ENCODE data around the gene ZNF385C. TPM values are rescaled to one million over a fixed set of nuclear protein-coding genes. Genes with fewer than 3 reads are reported as not detected.
A peak's percentile ranks its signal among the peaks of the same experiment; 100 is the strongest.

The ZNF385C gene
- total RNA-seq, 4 donors from 2014 or later, result 0.27 to 0.48 TPM; not detected in 2

DNA sequence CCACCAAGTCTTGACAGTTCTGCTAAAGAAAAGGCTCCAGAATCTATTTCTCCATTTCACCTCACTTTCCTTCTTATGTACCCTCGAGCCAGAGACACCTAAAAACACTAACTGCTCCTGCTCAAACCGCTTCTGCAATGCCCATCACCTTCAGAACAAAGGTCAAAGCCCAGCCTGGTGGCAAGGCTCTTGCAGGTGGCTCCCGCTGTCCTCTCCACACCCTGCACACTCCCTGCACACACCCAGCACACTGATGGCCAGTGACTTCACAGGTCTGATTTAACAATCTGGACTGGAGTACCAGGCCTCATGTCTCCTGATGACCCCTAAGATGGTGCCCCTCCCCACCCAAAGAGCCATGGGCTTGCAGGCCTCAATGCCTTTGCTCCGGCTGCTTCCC is 38.0 kb downstream of the ZNF385C start:
- Histone ChIP-seq H3K4me1 (no peaks in the 10 kb centered on the region), H3K27ac (no peak overlapping the region), H3K9me3 (no peaks in the 10 kb centered on the region), H3K27me3 (no peaks in the 10 kb centered on the region), H3K36me3 (no peaks in the 10 kb centered on the region), H3K4me3 (no peak overlapping the region)
- in situ Hi-C loops (cut with MboI; ENCODE audit: low pct_ligation_motif_present in 1 of 4, low pct_unique_long_range_greater_than_20kb in 1 of 4, low sequenced_read_pairs in 3 of 4) (no loop called here), intact Hi-C loops (cut with DNase I; ENCODE audit: low total_unique reads) (no loop called here)
- DNase-seq, result peak; percentile 53
- no peak for TF ChIP-seq POLR2A (IDR thresholded peaks at IDR 0.05)
- TF ChIP-seq POLR2AphosphoS5 (IDR thresholded peaks at IDR 0.05), result no peak
- TF ChIP-seq, protein P1, sequence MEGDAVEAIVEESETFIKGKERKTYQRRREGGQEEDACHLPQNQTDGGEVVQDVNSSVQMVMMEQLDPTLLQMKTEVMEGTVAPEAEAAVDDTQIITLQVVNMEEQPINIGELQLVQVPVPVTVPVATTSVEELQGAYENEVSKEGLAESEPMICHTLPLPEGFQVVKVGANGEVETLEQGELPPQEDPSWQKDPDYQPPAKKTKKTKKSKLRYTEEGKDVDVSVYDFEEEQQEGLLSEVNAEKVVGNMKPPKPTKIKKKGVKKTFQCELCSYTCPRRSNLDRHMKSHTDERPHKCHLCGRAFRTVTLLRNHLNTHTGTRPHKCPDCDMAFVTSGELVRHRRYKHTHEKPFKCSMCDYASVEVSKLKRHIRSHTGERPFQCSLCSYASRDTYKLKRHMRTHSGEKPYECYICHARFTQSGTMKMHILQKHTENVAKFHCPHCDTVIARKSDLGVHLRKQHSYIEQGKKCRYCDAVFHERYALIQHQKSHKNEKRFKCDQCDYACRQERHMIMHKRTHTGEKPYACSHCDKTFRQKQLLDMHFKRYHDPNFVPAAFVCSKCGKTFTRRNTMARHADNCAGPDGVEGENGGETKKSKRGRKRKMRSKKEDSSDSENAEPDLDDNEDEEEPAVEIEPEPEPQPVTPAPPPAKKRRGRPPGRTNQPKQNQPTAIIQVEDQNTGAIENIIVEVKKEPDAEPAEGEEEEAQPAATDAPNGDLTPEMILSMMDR (IDR thresholded peaks at IDR 0.05), result no peak
- no peak for TF ChIP-seq EP300 (IDR thresholded peaks at IDR 0.05; ENCODE audit: low read depth)
- WGBS, 2 donors (ENCODE audit: low coverage in 1 of 2), result 47 to 68% methylated on average over 3 to 4 of the region's 4 CpGs

DNA sequence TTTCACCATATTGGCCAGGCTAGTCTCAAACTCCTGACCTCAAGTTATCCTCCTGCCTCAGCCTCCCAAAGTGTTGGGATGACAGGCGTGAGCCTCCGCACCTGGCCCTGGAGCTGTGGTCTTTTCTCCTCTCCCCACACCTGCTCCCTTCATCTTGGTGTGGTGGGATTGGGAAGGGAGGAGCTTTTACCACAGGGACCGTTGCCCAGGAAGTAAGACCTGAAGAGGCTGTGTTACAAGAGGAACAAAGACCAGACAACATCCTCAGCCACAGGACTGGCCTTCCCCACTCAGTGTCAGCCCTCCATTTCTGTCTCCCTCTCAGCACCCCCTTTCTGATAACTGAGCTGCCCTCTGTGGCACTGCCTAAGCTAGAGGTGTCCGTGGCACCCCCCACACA is 38.5 kb downstream of the ZNF385C start:
- no peak for TF ChIP-seq EP300 (IDR thresholded peaks at IDR 0.05; ENCODE audit: low read depth)
- TF ChIP-seq, protein P1 (IDR thresholded peaks at IDR 0.05), result no peak
- in situ Hi-C loops (cut with MboI; ENCODE audit: low pct_ligation_motif_present in 1 of 4, low pct_unique_long_range_greater_than_20kb in 1 of 4, low sequenced_read_pairs in 3 of 4), result no loop called here
- DNase-seq, result no peak
- H3K27ac ChIP-seq, result no peak overlapping the region
- H3K4me3 ChIP-seq, result no peak overlapping the region
- H3K27me3 ChIP-seq, result no peaks in the 10 kb centered on the region
- H3K9me3 ChIP-seq, result no peaks in the 10 kb centered on the region
- no peaks in the 10 kb centered on the region for H3K36me3 ChIP-seq
- WGBS, 2 donors (ENCODE audit: low coverage in 1 of 2), result 68% methylated on average over 4 of the region's 4 CpGs; no CpG with 5 or more reads in 1 of the 2 donors
- H3K4me1 ChIP-seq, result no peaks in the 10 kb centered on the region
- intact Hi-C loops (cut with DNase I; ENCODE audit: low total_unique reads), result no loop called here

DNA sequence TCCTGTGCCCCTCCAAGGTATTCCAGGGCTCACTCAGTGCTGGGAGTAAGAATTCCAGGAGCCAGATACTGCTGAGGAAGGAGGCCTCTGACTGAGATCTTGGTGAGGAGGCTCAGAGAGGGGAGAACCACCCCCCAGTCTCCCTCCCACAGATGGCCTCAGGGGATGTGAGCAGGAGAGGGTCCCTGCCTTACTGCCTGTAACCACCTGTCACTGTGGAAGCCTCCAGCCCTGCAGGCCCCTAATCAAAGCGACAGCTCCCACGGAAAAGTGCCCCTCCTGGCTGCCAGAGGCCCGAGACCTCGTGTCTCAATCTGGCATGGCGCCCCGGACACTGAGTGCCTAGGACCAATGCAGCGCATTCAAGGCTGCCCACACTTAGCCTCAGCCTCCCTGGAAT is 40.2 kb downstream of the ZNF385C start:
- no peak for DNase-seq
- intact Hi-C loops (cut with DNase I; ENCODE audit: low total_unique reads), result no loop called here
- Histone ChIP-seq H3K4me1 (no peaks in the 10 kb centered on the region), H3K4me3 (no peak overlapping the region), H3K9me3 (no peaks in the 10 kb centered on the region), H3K27ac (no peak overlapping the region), H3K36me3 (no peaks in the 10 kb centered on the region), H3K27me3 (peaks cover 12% of the 10 kb centered on the region)
- TF ChIP-seq POLR2A (IDR thresholded peaks at IDR 0.05), result no peak
- TF ChIP-seq EP300 (IDR thresholded peaks at IDR 0.05; ENCODE audit: low read depth), result no peak
- TF ChIP-seq POLR2AphosphoS5 (IDR thresholded peaks at IDR 0.05), result no peak
- TF ChIP-seq, protein P1 (IDR thresholded peaks at IDR 0.05), result no peak
- in situ Hi-C loops (cut with MboI; ENCODE audit: low pct_ligation_motif_present in 1 of 4, low pct_unique_long_range_greater_than_20kb in 1 of 4, low sequenced_read_pairs in 3 of 4), result no loop called here
- WGBS, 2 donors (ENCODE audit: low coverage in 1 of 2), result 81% methylated on average over 7 of the region's 7 CpGs; no CpG with 5 or more reads in 1 of the 2 donors

DNA sequence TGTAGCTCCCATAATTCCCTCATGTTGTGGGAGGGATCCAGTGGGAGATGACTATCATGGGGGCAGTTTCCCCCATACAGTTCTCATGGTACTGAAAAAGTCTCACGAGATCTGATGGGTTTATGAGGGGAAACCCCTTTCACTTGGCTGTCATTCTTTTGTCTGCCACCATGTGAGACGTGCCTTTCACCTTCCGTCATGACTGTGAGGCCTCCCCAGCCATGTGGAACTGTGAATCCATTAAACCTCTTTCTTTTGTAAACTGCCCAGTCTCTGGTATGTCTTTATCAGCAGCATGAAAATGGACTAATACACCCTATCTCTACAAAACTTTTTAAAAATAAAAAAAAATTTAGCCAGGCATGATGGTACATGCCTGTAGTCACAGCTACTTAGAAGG is 41.6 kb downstream of the ZNF385C start:
- H3K4me3 ChIP-seq, result no peak overlapping the region
- H3K9me3 ChIP-seq, result no peaks in the 10 kb centered on the region
- H3K27ac ChIP-seq, result no peak overlapping the region
- in situ Hi-C loops (cut with MboI; ENCODE audit: low pct_ligation_motif_present in 1 of 4, low pct_unique_long_range_greater_than_20kb in 1 of 4, low sequenced_read_pairs in 3 of 4) (no loop called here), intact Hi-C loops (cut with DNase I; ENCODE audit: low total_unique reads) (no loop called here)
- no peaks in the 10 kb centered on the region for H3K36me3 ChIP-seq
- 66% methylated on average over 3 of the region's 3 CpGs; no CpG with 5 or more reads in 1 of the 2 donors for WGBS, 2 donors (ENCODE audit: low coverage in 1 of 2)
- no peak for DNase-seq
- no peaks in the 10 kb centered on the region for H3K4me1 ChIP-seq
- peaks cover 13% of the 10 kb centered on the region for H3K27me3 ChIP-seq
- TF ChIP-seq EP300 (IDR thresholded peaks at IDR 0.05; ENCODE audit: low read depth), result no peak
- TF ChIP-seq, protein P1 (IDR thresholded peaks at IDR 0.05), result no peak
- no peak for TF ChIP-seq POLR2A (IDR thresholded peaks at IDR 0.05)
- no peak for TF ChIP-seq POLR2AphosphoS5 (IDR thresholded peaks at IDR 0.05)
